ENCODE results near the gene OLA1.

The OLA1 gene

GRCh38 chr2:174121175-174121574 lies 127.2 kb downstream of the OLA1 start:
- DNase-seq (ENCODE audit: low read depth in 2 of 2), result peak in 1 of 2 experiments; percentile 28

DNA sequence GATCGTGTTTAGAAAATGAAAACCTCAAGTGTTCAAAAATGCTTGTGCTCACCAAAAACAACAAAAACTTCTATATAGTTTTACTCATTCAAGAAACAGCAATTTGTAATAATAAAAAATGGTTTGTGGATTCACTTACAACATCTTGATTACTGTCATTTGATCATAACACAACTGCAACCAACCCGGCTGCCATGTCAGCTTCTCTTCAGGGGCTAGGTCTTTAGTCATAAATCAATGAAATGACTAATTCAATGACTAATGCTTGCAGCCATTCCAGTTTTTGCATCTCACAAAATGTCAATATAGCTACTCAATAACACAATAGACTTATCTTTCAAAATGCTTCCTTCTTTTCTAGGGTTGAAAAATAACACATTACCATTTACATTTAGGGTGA lies 128.0 kb downstream of the OLA1 start:
- DNase-seq (ENCODE audit: low read depth in 2 of 2), result peak in 1 of 2 experiments; percentile 9

GRCh38 chr2:174117951-174118930 lies 130.1 kb downstream of the OLA1 start:
- peak; percentile 80 for DNase-seq (ENCODE audit: low read depth in 2 of 2)

DNA sequence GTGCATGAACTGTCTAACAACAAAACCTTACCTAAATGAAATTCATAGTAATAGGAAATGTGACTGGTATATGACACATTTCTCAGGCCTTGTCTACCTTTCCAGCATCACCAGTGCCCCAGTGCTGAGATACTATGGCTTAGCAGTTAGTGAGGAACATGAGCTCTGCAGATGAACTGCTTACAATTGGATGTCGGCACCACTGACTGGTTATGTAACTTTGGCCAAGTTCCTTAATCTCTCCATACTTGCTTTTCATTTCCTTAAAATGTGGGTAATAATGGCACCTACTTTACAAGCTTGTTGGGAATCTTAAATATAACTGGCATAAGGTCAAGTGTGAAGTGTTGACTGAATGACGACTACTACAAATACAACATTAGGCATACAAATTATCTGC lies 136.3 kb downstream of the OLA1 start:
- DNase-seq (ENCODE audit: low read depth in 2 of 2), result no peak

DNA sequence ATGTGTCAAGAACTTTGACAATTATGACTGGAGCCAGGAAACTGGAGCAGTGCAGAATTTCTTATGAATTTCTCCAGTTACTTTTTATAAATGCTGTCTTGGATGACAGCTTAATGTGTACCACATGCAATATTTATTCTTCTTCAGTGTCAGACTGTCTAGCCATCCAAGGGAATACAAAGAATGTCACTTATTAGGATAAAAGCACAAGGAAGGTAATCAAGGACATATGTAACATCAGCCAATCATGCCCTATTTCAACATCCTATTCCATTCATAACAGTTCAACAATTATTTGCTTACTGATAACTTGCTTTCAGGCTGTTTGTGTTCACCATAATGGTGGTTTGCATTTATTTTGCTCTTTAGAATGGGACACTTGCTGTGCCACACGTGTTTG lies 139.8 kb downstream of the OLA1 start:
- no peak for DNase-seq (ENCODE audit: low read depth in 2 of 2)

DNA sequence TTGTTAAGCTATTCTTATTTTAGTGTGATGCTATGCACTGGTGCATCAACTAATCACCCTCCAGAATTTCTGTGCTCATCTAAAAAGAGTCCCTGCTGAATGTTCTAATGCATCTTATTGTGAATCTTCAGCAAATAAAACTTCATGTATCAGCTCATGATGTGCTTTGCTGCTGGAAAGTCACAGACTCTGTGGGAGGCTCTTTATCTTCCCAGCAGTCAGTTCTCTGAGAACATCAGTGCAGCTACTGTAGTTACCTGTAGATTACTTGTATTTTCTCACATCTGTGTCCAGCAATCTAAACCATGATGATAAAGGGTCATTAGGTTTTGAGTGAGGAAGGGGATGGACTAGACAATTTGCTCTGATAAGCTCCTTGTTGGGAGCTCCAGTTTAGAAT lies 141.6 kb downstream of the OLA1 start:
- DNase-seq (ENCODE audit: low read depth in 2 of 2), result no peak

DNA sequence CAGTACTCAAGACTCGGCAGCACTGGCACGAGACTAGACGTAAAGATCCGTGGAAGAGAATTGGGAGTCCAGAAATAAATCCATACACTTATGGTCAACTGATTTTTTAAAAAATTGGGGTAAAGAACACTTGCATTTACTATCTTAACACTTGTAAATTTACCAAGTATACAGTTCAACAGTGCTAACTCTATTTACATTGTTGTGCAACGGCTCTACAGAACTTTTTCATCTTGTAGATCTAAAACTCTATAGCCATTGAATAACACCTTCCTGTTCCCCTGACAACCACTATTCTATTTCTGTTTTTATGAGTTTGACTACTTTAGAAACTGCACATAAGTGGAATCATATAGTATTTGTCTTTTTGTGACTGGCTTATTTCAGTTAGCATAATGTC lies 153.8 kb downstream of the OLA1 start:
- no peak for DNase-seq (ENCODE audit: low read depth in 2 of 2)

- no peak for DNase-seq (ENCODE audit: low read depth in 2 of 2)
Observed at GRCh38 chr2:174090476-174090875, 157.9 kb downstream of the OLA1 start.

GRCh38 chr2:174088706-174089460 lies 159.4 kb downstream of the OLA1 start:
- DNase-seq (ENCODE audit: low read depth in 2 of 2), result no peak

GRCh38 chr2:174086708-174087107 lies 161.6 kb downstream of the OLA1 start:
- DNase-seq (ENCODE audit: low read depth in 2 of 2), result no peak

- DNase-seq (ENCODE audit: low read depth in 2 of 2), result no peak
Observed at GRCh38 chr2:174085781-174086180, 162.6 kb downstream of the OLA1 start.

GRCh38 chr2:174083843-174084458 lies 164.4 kb downstream of the OLA1 start:
- DNase-seq (ENCODE audit: low read depth in 2 of 2), result no peak

DNA sequence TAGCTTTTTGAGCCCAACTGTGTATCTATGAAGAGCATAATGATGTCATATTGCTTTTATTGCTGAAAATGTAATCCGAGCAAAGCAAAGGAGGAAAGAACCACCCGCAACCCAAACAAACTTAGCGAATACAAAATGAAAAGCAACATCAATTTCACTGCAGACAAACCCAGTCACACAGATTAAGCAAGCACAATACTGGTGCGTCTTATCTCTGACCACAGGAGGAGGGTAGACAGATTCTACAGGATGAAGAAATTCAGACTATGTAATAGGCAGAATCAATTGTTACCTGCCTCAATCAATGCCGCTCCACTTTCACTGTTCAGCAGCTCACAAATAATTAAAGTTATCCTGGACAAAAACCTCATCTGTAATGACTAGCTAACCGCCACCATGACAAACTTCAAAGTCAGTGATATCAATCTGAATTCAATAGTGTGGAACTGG lies 167.6 kb downstream of the OLA1 start:
- no peak for DNase-seq (ENCODE audit: low read depth in 2 of 2)

- no peak for DNase-seq (ENCODE audit: low read depth in 2 of 2)
Observed at GRCh38 chr2:174078275-174078674, 170.1 kb downstream of the OLA1 start.

DNA sequence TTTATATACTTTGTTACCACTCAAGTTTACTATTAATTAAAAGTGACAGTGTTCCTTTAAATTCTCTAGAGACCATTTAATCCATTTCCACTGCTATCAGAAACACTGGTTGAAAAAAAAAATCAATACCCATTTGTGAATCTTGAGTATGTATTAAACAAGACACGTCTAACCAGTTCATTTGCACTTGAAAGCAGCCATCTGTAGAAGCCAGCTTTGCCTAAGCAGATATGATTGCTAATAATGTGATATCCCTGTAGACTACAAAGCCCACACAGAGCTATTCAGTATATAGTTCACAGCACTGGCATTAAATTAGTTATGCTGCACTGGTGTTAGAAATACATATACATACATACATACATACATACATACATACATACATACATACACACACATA lies 171.4 kb downstream of the OLA1 start:
- DNase-seq (ENCODE audit: low read depth in 2 of 2), result no peak

DNA sequence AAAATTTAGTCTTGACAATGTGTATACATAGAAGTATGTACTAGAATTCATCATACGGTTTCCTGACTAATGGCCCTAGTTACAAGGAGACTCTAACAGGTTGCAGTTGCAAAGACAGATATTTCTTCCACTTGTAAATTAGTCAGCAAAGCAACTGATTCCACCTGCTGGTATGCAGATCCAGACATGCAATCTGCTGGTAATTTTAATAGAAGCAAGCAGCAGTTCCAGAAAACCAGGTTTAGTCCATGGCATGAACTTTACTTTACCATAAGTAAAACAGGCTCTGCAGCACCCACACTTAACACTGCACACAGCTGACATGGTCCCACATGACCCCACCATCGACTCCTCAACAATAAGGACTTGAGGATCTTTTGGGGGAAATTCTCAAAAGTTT lies 172.3 kb downstream of the OLA1 start:
- DNase-seq (ENCODE audit: low read depth in 2 of 2), result no peak

DNA sequence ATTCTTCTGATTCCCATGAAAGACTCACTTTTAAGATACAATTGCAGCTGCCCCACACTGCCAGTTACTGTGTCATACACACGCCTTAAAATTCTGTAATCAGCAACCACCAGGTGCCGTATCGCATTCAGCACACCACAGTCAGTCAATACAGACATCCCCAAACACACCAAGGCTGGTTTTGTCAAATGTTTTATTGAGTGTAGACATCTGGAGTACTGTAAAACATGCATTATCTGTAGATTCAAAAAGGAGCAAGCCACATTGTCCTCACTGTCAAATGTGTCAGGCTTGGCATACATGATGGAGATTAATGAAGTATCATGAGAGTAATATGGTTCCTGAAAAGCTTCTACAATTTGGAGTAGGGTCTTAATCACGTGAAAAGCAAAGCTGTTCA lies 173.5 kb downstream of the OLA1 start:
- no peak for DNase-seq (ENCODE audit: low read depth in 2 of 2)

GRCh38 chr2:174072857-174073256 lies 175.5 kb downstream of the OLA1 start:
- DNase-seq (ENCODE audit: low read depth in 2 of 2), result no peak

DNA sequence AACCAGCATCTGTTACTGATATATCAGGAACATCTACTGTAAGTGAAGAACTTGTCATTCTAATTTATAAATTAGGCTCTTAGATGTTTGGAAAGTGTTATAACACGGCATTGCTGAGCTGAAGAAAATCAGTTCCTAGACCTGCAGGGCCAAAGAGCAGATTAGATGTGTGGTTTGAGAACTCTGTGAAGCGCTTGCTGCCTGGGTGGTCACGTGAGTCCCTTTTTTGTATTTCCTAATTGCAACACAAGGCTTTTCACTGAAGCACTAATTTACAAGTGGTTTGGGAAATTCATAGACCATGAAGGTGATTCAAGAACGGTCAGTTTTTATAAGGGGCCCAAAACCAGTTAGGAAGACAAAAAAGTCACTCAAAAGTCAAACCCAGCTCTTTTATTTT lies 176.3 kb downstream of the OLA1 start:
- DNase-seq (ENCODE audit: low read depth in 2 of 2), result no peak

DNA sequence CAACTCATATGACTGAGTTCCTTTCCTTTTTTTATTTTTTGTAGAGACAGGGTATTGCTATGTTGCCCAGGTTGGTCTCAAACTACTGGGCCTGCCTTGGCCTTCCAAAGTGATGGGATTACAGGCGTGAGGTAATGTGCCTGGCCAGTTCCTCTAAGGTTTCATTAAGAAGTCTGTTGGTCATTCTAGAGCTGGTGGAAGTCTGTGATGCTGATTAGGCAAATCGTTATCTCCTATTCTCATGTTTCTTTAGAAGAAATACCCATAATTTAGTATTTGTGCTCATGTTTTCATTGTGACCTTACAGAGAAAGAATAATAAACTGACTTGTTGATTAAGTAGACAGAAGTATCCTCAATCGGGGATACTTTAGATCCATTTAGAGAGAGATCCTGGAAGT lies 177.0 kb downstream of the OLA1 start:
- DNase-seq (ENCODE audit: low read depth in 2 of 2), result no peak

DNA sequence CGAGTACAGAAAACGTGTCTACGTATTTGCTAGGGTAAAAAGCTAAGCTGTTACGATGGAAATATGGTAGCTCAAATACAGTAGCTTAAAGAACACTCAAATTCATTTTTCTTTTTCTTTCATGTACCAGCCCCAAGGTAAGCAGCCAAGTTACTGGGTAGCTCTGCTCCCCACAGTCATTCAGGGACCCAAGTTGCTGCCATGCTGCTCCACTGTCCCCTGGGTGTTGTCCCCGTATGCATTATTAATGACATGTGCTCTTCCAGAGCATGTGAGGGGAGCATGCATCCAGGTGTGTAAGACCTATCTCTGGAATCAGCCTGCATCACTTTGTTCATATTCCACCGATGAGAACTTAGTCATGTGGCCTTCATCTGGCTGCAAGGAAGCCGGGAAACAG lies 178.1 kb downstream of the OLA1 start:
- no peak for DNase-seq (ENCODE audit: low read depth in 2 of 2)

DNA sequence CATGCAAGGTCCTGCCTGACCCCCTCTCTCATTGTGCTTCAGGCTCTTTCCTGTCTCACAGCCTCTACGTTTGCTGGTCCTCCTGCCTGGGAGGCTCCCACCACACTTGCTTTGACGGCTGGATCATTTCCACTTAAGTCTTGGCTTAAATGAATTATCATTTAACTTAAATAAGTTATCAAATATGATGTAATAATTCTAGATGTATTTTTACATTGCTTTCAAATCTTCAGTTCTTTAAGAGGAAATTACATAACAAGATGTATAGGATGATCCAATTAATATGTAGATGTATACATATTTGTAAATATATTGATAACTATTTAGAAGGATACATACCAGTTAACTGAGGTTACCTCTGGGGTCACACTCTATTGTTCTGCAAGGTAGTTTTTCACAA lies 180.5 kb downstream of the OLA1 start:
- DNase-seq (ENCODE audit: low read depth in 2 of 2), result no peak

Measured in fibroblast of skin of left quadriceps (primary cell).